Activated naive CD8-positive, alpha-beta T cell treated with anti-CD3 and anti-CD28 coated beads for 36 hours (primary cell): Measurements from ENCODE around the gene ZDHHC20. TPM values are rescaled to one million over a fixed set of nuclear protein-coding genes. Genes with fewer than 3 reads are reported as not detected.

Experiments
- DNase-seq: peaks from one replicate; pipeline ENCODE4 v3.0.0; 2021
- H3K27ac Mint-ChIP-seq: one replicate; pipeline ENCODE4 v1.8.0; 2022; ENCODE audit warnings: mild to moderate bottlenecking, moderate library complexity, mixed read lengths
- H3K27me3 Mint-ChIP-seq: one replicate; pipeline ENCODE4 v1.8.0; 2022; ENCODE audit warnings: mild to moderate bottlenecking, mixed read lengths
- H3K36me3 Mint-ChIP-seq: one replicate; pipeline ENCODE4 v1.8.0; 2021; ENCODE audit warnings: mild to moderate bottlenecking, mixed read lengths
- H3K4me1 Mint-ChIP-seq: one replicate; pipeline ENCODE4 v1.8.0; 2021; ENCODE audit warnings: mixed read lengths
- H3K4me3 Mint-ChIP-seq: one replicate; pipeline ENCODE4 v1.8.0; 2022; ENCODE audit warnings: mild to moderate bottlenecking, moderate library complexity, mixed read lengths
- H3K9me3 Mint-ChIP-seq: one replicate; pipeline ENCODE4 v1.8.0; 2022; ENCODE audit warnings: mixed read lengths
- total RNA-seq, 2 experiments: library from RNA; stranded (reverse); gene quantifications; one replicate each; pipeline ENCODE4 v1.2.3, GENCODE V29; 2021

ZDHHC20 gene
- total RNA-seq, result 10 to 100 TPM; 52.0 to 52.8 TPM

DNA sequence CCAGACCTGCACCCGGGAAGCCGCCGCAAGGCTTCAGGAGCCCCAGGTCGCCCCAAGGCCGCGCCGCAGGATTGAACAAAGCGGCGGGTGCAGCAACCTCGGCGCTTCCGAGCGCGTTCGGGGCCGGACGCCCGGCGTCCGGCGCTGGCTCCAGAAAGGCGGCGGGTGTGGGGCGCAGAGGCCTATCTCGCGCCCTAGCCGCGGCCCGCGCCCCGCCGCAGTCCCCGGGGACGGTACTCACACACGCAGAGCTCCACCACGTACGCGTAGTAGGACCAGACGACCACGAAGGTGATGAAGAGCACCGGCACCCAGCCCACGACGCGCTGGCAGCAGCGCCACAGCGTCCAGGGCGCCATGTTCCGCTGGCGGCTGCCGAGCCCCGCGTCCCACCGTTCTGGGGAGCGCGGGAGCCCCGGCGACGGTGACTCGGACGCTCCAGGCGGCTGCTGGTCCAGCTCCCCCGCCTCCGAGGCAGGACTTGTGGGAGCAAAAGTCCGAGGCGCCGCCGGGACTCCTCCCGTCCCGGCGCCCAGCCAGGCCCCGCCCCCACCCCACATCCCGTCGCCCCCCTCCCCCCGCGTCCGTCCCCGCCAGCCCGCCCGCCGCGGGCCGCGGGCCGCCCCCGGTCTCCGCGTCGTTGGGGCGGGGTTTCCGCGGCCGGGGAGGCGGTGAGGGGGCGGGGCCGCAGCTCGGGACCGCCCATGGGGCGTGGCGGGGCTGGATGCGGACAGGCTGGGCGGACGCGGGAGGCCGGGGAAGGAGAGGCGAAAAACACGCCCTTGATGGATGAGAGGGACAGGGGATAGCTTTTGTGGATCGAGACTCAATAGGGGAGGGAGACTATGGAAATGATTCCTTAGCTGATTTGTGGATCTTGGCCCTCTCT is at the start of gene ZDHHC20:
ZDHHC20 (minus strand) TSS at position 491 of the 889 bp plus-strand sequence; CDS start at position 359, 132 bp downstream.
- Mint-ChIP-seq H3K4me3 (peak within 1 kb of the TSS; percentile 94), H3K27ac (peak within 1 kb of the TSS; percentile 92), H3K9me3 (peaks cover 11% of the 10 kb centered on the region), H3K4me1 (peaks cover 30% of the 10 kb centered on the region), H3K36me3 (peaks cover 15% of the 10 kb centered on the region), H3K27me3 (no peaks in the 10 kb centered on the region)
- peak; percentile 91 for DNase-seq

DNA sequence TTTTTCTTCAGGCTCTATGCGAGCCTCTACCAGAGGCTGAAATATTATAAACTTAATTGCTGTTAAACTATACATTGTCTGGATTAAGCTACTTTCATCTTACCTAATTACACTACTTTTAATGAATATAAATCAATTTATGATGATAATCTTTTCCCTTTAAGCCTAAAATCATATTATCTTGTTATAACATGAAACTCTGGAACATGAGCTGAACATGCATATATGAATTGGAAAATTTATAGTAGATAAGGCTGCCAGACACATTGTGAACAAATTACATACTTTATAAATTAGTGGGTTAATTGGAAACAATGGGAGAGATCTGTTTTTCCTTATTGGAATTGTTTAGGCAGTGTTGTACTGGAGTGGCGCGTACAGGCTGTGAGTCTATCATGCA is 45.3 kb upstream of the ZDHHC20 start:
- no peak overlapping the region for H3K27ac Mint-ChIP-seq
- no peaks in the 10 kb centered on the region for H3K9me3 Mint-ChIP-seq
- H3K4me1 Mint-ChIP-seq, result peaks cover 2% of the 10 kb centered on the region
- no peak for DNase-seq
- H3K36me3 Mint-ChIP-seq, result peaks cover 13% of the 10 kb centered on the region
- H3K4me3 Mint-ChIP-seq, result no peak overlapping the region
- no peaks in the 10 kb centered on the region for H3K27me3 Mint-ChIP-seq

GRCh38 chr13:21501686-21502085 is 42.6 kb upstream of the ZDHHC20 start:
- no peaks in the 10 kb centered on the region for H3K27me3 Mint-ChIP-seq
- H3K36me3 Mint-ChIP-seq, result peaks cover 21% of the 10 kb centered on the region
- H3K4me3 Mint-ChIP-seq, result no peak overlapping the region
- peaks cover 2% of the 10 kb centered on the region for H3K4me1 Mint-ChIP-seq
- no peak overlapping the region for H3K27ac Mint-ChIP-seq
- H3K9me3 Mint-ChIP-seq, result no peaks in the 10 kb centered on the region
- DNase-seq, result no peak

GRCh38 chr13:21486322-21486721 is 27.2 kb upstream of the ZDHHC20 start:
- Mint-ChIP-seq H3K9me3 (peaks cover 22% of the 10 kb centered on the region), H3K4me1 (no peaks in the 10 kb centered on the region), H3K36me3 (peaks cover 32% of the 10 kb centered on the region), H3K4me3 (no peak overlapping the region), H3K27ac (no peak overlapping the region), H3K27me3 (no peaks in the 10 kb centered on the region)
- DNase-seq, result no peak

GRCh38 chr13:21483748-21484147 is 24.6 kb upstream of the ZDHHC20 start:
- peaks cover 11% of the 10 kb centered on the region for H3K36me3 Mint-ChIP-seq
- H3K4me3 Mint-ChIP-seq, result no peak overlapping the region
- H3K27me3 Mint-ChIP-seq, result peaks cover 13% of the 10 kb centered on the region
- no peak overlapping the region for H3K27ac Mint-ChIP-seq
- DNase-seq, result no peak
- peaks cover 3% of the 10 kb centered on the region for H3K4me1 Mint-ChIP-seq
- peaks cover 14% of the 10 kb centered on the region for H3K9me3 Mint-ChIP-seq

DNA sequence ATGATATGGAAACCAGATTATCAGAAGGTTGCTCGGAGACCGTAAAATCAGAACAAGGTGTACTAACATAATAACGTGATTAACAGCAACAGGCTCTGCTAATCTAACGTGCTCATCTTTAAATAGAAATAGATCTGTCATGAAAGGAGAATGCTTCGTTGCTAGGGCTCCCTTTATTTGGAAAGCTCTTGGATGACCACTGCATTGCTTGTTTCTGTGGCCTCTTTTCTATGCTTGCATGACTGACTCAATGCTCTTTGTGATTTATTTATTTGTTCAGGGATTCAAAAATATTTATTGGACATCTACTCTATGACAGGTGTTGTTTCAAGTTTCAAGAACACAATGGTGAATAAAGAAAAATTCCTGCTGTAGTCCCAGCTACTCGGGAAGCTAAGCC is 22.3 kb upstream of the ZDHHC20 start:
- Mint-ChIP-seq H3K4me3 (no peak overlapping the region), H3K36me3 (no peaks in the 10 kb centered on the region), H3K4me1 (peaks cover 10% of the 10 kb centered on the region), H3K9me3 (peaks cover 4% of the 10 kb centered on the region), H3K27ac (no peak overlapping the region), H3K27me3 (peaks cover 13% of the 10 kb centered on the region)
- no peak for DNase-seq

- Mint-ChIP-seq H3K4me1 (peaks cover 10% of the 10 kb centered on the region), H3K4me3 (peak overlapping the region; percentile 33), H3K27me3 (peaks cover 13% of the 10 kb centered on the region), H3K27ac (no peak overlapping the region), H3K9me3 (no peaks in the 10 kb centered on the region), H3K36me3 (no peaks in the 10 kb centered on the region)
- DNase-seq, result no peak
These were observed 20.0 kb upstream of the ZDHHC20 start for GRCh38 chr13:21478881-21479808.

- H3K36me3 Mint-ChIP-seq, result no peaks in the 10 kb centered on the region
- DNase-seq, result peak; percentile 80
- H3K27ac Mint-ChIP-seq, result peak overlapping the region; percentile 50
- H3K4me1 Mint-ChIP-seq, result peaks cover 10% of the 10 kb centered on the region
- peak overlapping the region; percentile 79 for H3K4me3 Mint-ChIP-seq
- H3K27me3 Mint-ChIP-seq, result peaks cover 13% of the 10 kb centered on the region
- H3K9me3 Mint-ChIP-seq, result no peaks in the 10 kb centered on the region
These were observed 17.9 kb upstream of the ZDHHC20 start for GRCh38 chr13:21476893-21477472.

DNA sequence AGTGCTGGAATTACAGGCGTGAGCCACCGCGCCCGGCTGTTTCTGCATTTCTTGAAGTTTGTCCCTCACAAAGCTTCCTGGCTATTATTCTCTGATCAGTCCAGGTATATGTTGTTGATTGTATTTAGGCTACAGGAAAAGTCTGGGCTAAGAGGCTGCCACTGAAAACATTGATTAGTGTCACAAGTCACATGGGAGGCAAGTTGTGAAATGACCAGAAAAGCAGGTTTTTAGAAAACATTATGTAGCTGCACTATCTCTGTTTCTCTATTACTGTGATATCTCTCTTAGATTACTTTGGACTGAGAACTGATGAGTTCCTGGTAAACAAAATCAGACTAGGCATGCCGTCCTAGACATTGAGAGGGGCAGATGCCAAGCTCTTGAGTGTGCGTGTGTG is 16.0 kb upstream of the ZDHHC20 start:
- peaks cover 2% of the 10 kb centered on the region for H3K36me3 Mint-ChIP-seq
- no peak overlapping the region for H3K27ac Mint-ChIP-seq
- peaks cover 6% of the 10 kb centered on the region for H3K9me3 Mint-ChIP-seq
- no peak for DNase-seq
- H3K4me1 Mint-ChIP-seq, result peaks cover 10% of the 10 kb centered on the region
- H3K4me3 Mint-ChIP-seq, result no peak overlapping the region
- peaks cover 10% of the 10 kb centered on the region for H3K27me3 Mint-ChIP-seq

DNA sequence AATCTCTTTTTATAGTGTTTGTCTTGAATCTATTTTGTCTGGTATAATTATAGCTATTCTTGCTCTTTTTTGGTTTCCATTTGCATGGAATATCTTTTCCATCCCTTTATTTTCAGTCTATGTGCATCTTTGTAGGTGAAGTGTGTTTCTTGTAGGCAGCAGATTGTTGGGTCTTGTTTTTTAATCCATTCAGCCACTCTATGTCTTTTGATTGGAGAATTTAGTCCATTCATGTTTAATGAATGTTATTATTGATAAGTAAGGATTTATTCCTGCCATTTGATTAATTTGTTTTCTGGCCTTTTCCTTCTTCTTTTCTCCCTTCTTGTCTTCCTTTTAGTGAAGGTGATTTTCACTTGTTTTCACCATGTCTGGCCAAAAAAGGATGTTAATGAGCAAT is 11.7 kb upstream of the ZDHHC20 start:
- no peak overlapping the region for H3K4me3 Mint-ChIP-seq
- no peak for DNase-seq
- no peaks in the 10 kb centered on the region for H3K27me3 Mint-ChIP-seq
- peaks cover 2% of the 10 kb centered on the region for H3K36me3 Mint-ChIP-seq
- H3K4me1 Mint-ChIP-seq, result no peaks in the 10 kb centered on the region
- no peak overlapping the region for H3K27ac Mint-ChIP-seq
- H3K9me3 Mint-ChIP-seq, result peaks cover 6% of the 10 kb centered on the region

DNA sequence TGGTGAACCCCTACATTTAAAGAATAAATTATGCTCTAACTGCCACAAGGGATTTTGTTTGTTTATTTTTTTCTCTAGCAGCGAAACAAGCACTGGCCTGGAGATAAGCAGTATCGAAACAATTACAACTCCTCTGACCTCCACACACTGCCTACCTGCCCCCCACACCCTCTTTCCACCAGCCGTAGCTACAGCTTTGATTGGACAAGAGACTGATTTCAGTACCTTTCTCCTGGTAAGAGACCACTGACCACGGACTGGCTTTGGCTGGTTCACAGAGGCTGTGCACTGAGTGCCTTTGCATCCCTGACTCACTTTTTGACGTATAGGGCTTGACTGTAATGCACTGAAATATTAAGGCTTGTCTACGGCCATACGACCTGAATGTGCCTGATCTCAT is 7.4 kb upstream of the ZDHHC20 start:
- H3K27me3 Mint-ChIP-seq, result no peaks in the 10 kb centered on the region
- H3K9me3 Mint-ChIP-seq, result peaks cover 3% of the 10 kb centered on the region
- no peak overlapping the region for H3K27ac Mint-ChIP-seq
- peaks cover 1% of the 10 kb centered on the region for H3K36me3 Mint-ChIP-seq
- no peak for DNase-seq
- no peak overlapping the region for H3K4me3 Mint-ChIP-seq
- no peaks in the 10 kb centered on the region for H3K4me1 Mint-ChIP-seq

GRCh38 chr13:21465710-21466160 is 6.6 kb upstream of the ZDHHC20 start:
- no peaks in the 10 kb centered on the region for H3K4me1 Mint-ChIP-seq
- no peak overlapping the region for H3K4me3 Mint-ChIP-seq
- H3K27ac Mint-ChIP-seq, result no peak overlapping the region
- H3K36me3 Mint-ChIP-seq, result no peaks in the 10 kb centered on the region
- no peaks in the 10 kb centered on the region for H3K27me3 Mint-ChIP-seq
- H3K9me3 Mint-ChIP-seq, result peaks cover under 1% of the 10 kb centered on the region
- DNase-seq, result no peak

GRCh38 chr13:21463424-21463823 is 4.3 kb upstream of the ZDHHC20 start:
- H3K9me3 Mint-ChIP-seq, result no peaks in the 10 kb centered on the region
- H3K27ac Mint-ChIP-seq, result no peak overlapping the region
- H3K4me3 Mint-ChIP-seq, result no peak overlapping the region
- no peak for DNase-seq
- no peaks in the 10 kb centered on the region for H3K36me3 Mint-ChIP-seq
- peaks cover 5% of the 10 kb centered on the region for H3K4me1 Mint-ChIP-seq
- H3K27me3 Mint-ChIP-seq, result no peaks in the 10 kb centered on the region

- Mint-ChIP-seq H3K9me3 (no peaks in the 10 kb centered on the region), H3K27me3 (no peaks in the 10 kb centered on the region), H3K4me1 (peaks cover 20% of the 10 kb centered on the region), H3K4me3 (no peak overlapping the region), H3K27ac (no peak overlapping the region), H3K36me3 (no peaks in the 10 kb centered on the region)
- DNase-seq, result no peak
These were observed 2.0 kb upstream of the ZDHHC20 start for GRCh38 chr13:21461131-21461530.

- Mint-ChIP-seq H3K4me1 (peaks cover 31% of the 10 kb centered on the region), H3K27ac (peak overlapping the region; percentile 92), H3K27me3 (no peaks in the 10 kb centered on the region)
These were observed 671 bp downstream of the ZDHHC20 start for GRCh38 chr13:21458451-21458812.

More at GRCh38 chr13:21458451-21458812, 671 bp downstream of the ZDHHC20 start:
- peak; percentile 62 for DNase-seq
- peaks cover 16% of the 10 kb centered on the region for H3K36me3 Mint-ChIP-seq
- peaks cover 11% of the 10 kb centered on the region for H3K9me3 Mint-ChIP-seq
- H3K4me3 Mint-ChIP-seq, result peak overlapping the region; percentile 94
